ENCODE data around the gene MFRP.

The MFRP gene

DNA sequence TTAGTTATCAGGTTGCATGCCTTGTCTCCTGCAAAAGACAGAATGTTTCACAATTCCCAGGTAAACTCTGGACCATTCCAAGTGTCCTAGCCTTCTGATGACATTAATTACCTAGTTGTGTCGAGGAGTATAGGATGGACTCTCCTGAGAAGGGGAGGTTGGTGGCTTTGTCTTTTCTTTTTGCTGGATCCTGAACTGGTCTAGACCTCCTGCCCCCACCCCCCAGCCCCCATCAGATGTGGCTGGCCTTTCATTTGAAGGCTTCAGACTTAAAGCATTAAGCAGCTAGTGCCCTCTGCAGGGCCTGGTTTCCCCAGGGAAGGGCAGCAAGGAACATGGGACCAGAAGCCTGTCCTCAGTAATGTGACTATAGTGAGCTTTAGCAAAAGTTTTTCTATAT is 39.3 kb downstream of the MFRP start:
- CTCF ChIA-PET: interaction anchor here (0.7 to 9.4 kb wide), 6 partner anchors 16 to 111 kb away, joined by 3 to 83 read pairs (median 5); no protein-coding TSS in a partner anchor
- peaks cover 32% of the 10 kb centered on the region for H3K4me1 Mint-ChIP-seq
- DNase-seq: no peak
- no peaks in the 10 kb centered on the region for H3K9me3 Mint-ChIP-seq
- H3K27ac Mint-ChIP-seq: peak overlapping the region; percentile 83
- peaks cover 36% of the 10 kb centered on the region for H3K36me3 Mint-ChIP-seq
- peaks cover 6% of the 10 kb centered on the region for H3K27me3 Mint-ChIP-seq
- no peak overlapping the region for H3K4me3 Mint-ChIP-seq

DNA sequence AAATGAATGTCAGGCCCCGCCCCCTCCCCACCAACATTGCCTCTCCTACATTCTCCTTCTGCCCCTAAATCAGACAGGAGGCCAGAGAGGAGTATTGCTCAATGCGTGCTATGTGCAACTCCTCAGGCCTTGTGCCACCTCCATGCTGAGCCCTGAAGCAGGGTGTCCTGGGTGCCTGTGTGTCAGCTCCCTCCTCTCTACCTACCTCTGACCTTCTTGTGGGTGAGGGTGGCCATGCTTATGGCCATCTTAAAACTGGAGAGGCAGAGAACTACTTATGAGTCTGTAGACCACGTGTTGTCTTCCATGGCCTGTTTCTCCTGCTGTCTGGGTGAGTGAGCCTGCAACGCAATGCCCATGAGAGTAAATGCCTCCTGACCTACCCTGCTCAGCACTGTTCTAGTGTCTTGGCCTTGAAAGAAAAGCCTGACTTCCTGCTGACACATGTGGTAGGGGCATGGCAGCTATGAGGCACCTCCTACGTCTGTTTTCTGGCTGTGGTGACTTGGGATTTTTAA is 40.1 kb downstream of the MFRP start:
- H3K27ac Mint-ChIP-seq: peak overlapping the region; percentile 83
- CTCF ChIA-PET: interaction anchor here (1.3 to 9.4 kb wide), 5 partner anchors 17 to 110 kb away, joined by 4 to 83 read pairs (median 5); no protein-coding TSS in a partner anchor
- DNase-seq: peak; percentile 46
- H3K4me3 Mint-ChIP-seq: no peak overlapping the region
- H3K36me3 Mint-ChIP-seq: peaks cover 41% of the 10 kb centered on the region
- H3K4me1 Mint-ChIP-seq: peaks cover 32% of the 10 kb centered on the region
- peaks cover 6% of the 10 kb centered on the region for H3K27me3 Mint-ChIP-seq
- H3K9me3 Mint-ChIP-seq: no peaks in the 10 kb centered on the region

DNA sequence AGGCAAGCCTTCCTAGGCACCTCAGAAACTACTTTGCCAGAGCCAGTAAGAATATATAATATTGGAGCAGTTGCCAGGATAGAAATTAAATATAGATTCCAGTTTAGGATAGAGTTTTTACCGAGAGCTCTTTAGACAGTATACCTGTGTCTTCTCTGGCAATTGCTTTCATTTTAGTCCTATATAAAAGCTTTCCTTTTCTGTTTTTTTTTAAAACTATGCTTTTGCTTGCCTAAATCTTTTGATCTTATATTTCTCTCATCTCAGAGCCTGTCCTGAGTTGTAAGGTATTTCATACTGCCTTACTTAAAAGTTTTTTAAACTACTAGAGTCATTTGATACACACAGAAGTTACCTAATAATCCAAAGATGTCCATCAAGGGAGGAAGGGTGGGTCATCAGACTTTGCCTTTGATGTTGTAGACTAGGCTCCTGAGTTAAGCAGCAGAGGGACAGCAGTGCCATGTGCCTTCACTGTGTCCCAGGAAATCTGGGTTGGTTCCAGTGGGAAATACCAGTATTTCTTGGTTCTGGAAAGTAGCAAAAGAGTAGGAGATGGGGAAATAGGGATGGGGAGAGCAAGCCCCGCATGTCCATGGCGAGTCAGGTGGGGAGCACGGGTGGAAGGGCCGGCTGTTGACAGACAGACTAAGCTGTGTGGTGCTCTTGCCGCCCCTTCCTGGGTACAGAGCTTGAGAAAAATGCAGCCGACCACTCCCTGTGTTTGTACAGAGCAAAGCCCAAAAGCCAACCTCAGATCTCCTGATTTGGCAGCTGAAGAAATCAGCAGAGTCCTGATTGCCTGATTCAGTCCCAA is 40.7 kb downstream of the MFRP start:
- Mint-ChIP-seq H3K27ac (peak overlapping the region; percentile 83), H3K9me3 (no peaks in the 10 kb centered on the region), H3K27me3 (peaks cover under 1% of the 10 kb centered on the region), H3K4me3 (no peak overlapping the region), H3K36me3 (peaks cover 48% of the 10 kb centered on the region), H3K4me1 (peaks cover 32% of the 10 kb centered on the region)
- no peak for DNase-seq
- CTCF ChIA-PET: interaction anchor here (1.3 to 9.4 kb wide), 3 partner anchors 17 to 50 kb away, joined by 5 to 83 read pairs (median 5); no protein-coding TSS in a partner anchor

DNA sequence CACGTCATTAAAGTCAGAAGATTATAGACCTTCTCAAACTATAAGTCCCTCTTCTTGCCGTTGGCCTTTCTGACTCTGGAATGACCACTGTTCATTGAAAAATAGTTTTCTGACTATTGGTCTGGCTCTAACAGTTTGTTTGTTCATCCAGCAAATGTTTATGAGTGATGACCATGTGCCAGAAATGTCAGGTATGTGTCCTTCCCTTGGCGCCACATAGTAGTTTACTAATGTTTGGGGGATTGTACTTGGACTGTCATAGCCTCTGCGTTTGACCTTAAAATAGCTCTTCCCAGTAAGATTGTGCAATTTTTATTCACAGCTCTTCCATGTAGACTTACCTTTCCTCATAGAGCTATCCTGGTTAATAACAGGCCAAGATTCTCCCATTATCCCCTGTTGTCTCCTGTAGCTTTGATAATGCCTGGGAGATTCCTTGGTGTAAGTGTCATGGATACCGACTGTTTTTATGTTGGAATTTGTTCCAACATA is 43.2 kb downstream of the MFRP start:
- Mint-ChIP-seq H3K27me3 (no peaks in the 10 kb centered on the region), H3K36me3 (peaks cover 66% of the 10 kb centered on the region), H3K4me3 (no peak overlapping the region), H3K4me1 (peaks cover 32% of the 10 kb centered on the region), H3K27ac (no peak overlapping the region), H3K9me3 (no peaks in the 10 kb centered on the region)
- DNase-seq: no peak
- CTCF ChIA-PET: interaction anchor here (0.7 to 0.8 kb wide), 2 partner anchors 20 to 98 kb away, joined by 3 read pairs; no protein-coding TSS in a partner anchor

DNA sequence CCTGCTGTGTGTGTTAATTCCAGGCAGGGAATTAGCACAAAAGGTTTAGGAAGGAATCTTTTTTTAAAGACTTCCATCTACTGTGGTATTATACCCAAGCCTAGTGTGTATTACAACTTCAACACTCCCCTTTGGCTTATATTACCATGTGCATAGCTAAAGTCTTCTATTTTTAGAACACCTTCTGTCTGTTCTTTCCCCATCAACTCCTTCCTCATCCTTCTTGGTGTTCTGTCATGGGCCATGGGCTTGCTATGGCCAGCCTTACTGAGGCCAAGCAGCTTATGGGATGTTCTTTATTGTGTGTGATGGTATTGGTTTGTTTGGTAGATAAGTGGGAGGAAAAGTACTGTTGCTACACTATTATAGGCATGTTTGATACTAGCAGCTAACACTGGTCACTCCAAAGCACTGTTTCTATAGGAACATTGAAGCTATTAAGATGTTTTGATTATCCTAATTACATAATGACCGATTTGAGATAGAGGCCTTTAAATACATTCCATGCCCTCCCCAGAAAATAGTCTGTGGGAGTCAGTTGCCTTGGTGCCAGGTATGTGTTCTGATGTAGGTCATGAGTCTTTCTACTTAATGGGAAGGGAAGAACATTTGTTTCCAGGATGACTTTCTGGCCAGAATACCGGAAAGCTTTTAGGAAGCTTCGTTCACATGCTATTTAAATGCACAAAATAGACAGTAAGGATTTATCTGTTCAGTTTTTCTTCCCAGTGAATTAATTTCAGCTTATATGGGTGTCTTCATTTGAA is 46.1 kb downstream of the MFRP start:
- CTCF ChIA-PET: interaction anchor here (1.6 to 2.2 kb wide), 2 partner anchors 22 to 24 kb away, joined by 4 to 10 read pairs; no protein-coding TSS in a partner anchor

DNA sequence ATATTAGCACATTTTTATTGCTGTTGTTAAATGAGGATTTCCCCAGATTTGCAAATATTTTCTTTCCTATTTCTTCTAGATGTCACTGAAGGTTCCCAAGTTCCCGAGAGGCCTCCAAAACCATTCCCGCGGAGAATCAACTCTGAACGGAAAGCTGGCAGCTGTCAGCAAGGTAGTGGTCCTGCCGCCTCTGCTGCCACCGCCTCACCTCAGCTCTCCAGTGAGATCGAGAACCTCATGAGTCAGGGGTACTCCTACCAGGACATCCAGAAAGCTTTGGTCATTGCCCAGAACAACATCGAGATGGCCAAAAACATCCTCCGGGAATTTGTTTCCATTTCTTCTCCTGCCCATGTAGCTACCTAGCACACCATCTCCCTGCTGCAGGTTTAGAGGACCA is 47.1 kb downstream of the MFRP start:
- peaks cover 62% of the 10 kb centered on the region for H3K36me3 Mint-ChIP-seq
- CTCF ChIA-PET: interaction anchor here (1.1 to 2.2 kb wide), 3 partner anchors 20 to 25 kb away, joined by 4 to 10 read pairs (median 4); no protein-coding TSS in a partner anchor
- no peaks in the 10 kb centered on the region for H3K9me3 Mint-ChIP-seq
- no peak overlapping the region for H3K4me3 Mint-ChIP-seq
- H3K4me1 Mint-ChIP-seq: peaks cover 4% of the 10 kb centered on the region
- H3K27ac Mint-ChIP-seq: no peak overlapping the region
- no peaks in the 10 kb centered on the region for H3K27me3 Mint-ChIP-seq
- no peak for DNase-seq

More for the DNA sequence above, 46.1 kb downstream of the MFRP start:
- Mint-ChIP-seq H3K4me3 (no peak overlapping the region), H3K36me3 (peaks cover 70% of the 10 kb centered on the region), H3K9me3 (no peaks in the 10 kb centered on the region), H3K27me3 (no peaks in the 10 kb centered on the region), H3K4me1 (peaks cover 12% of the 10 kb centered on the region), H3K27ac (no peak overlapping the region)
- DNase-seq: no peak

DNA sequence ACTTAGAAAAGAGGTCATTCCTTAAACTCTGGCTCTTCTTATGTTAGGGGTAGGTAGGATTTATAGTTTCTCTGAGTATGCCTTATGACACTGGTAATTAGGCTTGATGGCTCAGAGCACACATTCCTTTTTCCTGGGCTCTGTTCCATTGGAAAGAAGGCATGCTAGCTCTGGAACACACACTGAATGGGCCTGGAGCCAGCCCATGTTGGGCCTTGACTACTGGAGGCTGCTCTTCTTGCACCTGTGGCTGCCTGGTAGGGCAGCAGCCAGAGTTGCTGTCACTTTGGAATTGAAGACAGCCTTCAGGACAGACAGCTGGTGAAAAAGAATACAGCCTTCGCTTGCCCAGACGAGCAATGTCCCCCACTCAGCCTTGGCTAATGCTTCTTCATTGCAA is 47.8 kb downstream of the MFRP start:
- Mint-ChIP-seq H3K27ac (no peak overlapping the region), H3K36me3 (peaks cover 61% of the 10 kb centered on the region), H3K4me1 (no peaks in the 10 kb centered on the region), H3K9me3 (no peaks in the 10 kb centered on the region), H3K27me3 (no peaks in the 10 kb centered on the region), H3K4me3 (no peak overlapping the region)
- no peak for DNase-seq
- CTCF ChIA-PET: no interaction called here

DNA sequence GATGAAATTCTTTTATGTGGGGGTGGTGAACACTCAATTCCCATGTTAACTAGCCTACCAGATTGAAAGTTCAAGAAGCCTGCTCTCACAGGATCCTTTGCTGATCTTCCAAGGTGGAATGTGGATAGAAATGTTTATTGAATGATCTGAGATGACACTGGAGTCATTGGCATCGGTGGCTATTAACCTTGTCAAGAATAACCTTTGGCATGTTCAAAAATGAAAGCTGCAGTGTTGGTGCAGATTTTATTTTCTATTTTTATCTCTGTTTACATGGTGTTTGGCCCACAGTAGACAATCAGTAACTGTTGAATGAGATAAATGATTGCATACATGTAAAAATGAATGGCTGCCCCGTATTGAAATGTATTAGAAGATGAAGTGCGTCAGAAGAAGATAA is 48.6 kb downstream of the MFRP start:
- Mint-ChIP-seq H3K4me3 (no peak overlapping the region), H3K9me3 (no peaks in the 10 kb centered on the region), H3K36me3 (peaks cover 56% of the 10 kb centered on the region), H3K27me3 (no peaks in the 10 kb centered on the region), H3K27ac (no peak overlapping the region), H3K4me1 (no peaks in the 10 kb centered on the region)
- CTCF ChIA-PET: interaction anchor here (1.2 to 1.6 kb wide), 2 partner anchors 13 to 23 kb away, joined by 5 read pairs; no protein-coding TSS in a partner anchor
- DNase-seq: no peak

DNA sequence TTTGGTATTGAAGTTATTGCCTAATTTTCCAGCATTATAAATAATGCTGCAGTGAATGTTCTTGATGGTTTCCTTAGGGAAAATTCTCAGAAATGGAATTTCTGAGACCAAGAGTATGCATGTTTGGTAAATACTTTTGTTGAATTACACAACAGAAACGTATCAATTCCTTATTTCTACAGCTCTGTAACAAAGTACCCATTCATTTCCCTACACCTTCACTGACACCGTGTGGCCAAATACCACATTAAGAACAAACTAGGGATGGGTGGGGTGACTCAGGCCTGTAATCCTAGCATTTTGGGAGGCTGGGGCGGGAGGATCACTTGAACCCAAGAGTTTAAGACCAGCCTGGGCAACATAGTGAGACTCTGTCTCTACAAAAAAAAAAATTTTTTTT is 51.3 kb downstream of the MFRP start:
- H3K9me3 Mint-ChIP-seq: peaks cover 3% of the 10 kb centered on the region
- H3K27me3 Mint-ChIP-seq: no peaks in the 10 kb centered on the region
- peaks cover 46% of the 10 kb centered on the region for H3K36me3 Mint-ChIP-seq
- no peak overlapping the region for H3K4me3 Mint-ChIP-seq
- H3K4me1 Mint-ChIP-seq: no peaks in the 10 kb centered on the region
- DNase-seq: no peak
- no peak overlapping the region for H3K27ac Mint-ChIP-seq
- CTCF ChIA-PET: interaction anchor here (0.8 kb wide), 1 partner anchor 89 kb away, joined by 3 read pairs; no protein-coding TSS in a partner anchor

DNA sequence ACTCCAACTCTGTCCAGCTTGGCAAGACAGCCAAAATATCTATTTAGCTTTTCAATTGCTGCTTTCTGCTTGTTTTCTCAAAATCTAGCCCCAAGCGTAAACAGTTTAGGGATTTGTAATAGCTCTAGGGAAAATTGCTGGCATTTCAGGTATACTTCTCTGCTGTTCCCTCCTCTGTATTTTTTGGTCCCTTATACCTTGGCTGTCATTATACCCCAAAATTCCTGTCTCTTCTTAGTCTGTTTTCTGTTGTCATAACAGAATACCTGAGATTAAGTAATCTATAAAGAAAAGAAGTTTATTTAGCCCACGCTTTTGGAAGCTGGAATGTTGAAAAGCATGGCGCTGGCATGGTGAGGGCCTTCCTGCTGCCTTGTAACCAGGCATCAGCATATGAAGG is 53.0 kb downstream of the MFRP start:
- CTCF ChIA-PET: interaction anchor here (1.1 kb wide), 1 partner anchor 9 kb away, joined by 4 read pairs; no protein-coding TSS in a partner anchor
- Mint-ChIP-seq H3K27ac (no peak overlapping the region), H3K36me3 (peaks cover 36% of the 10 kb centered on the region), H3K27me3 (no peaks in the 10 kb centered on the region), H3K4me3 (no peak overlapping the region), H3K4me1 (no peaks in the 10 kb centered on the region), H3K9me3 (peaks cover 3% of the 10 kb centered on the region)
- DNase-seq: no peak

DNA sequence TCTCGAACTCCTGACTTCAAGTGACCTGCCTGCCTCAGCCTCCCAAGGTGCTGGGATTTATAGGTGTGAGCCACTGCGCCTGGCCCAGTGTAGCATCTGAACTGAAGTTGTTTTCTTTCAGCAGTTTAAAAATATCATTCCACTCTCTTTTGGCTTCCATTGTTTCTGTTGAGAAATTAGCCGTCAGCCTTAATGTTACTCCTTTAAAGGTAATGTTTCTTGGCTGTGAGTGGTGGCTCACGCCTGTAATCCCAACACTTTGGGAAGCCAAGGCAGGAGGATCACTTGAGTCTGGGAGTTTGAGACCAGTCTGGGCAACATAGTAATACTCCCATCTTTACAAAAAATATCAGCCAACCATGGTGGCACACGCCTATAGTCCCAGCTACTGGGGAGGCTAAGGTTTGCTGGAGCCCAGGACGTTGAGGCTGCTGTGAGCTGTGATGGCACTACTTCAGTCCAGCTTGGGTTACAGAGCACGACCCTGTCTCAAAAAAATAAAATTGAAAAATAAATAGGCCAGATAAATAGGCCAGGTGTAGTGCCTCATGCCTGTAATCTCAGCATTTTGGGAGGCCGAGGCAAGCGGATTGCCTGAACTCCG is 55.5 kb downstream of the MFRP start:
- no peak overlapping the region for H3K27ac Mint-ChIP-seq
- CTCF ChIA-PET: interaction anchor here (0.7 to 1.4 kb wide), 4 partner anchors 9 to 94 kb away, joined by 3 to 4 read pairs (median 3); no protein-coding TSS in a partner anchor
- peaks cover 3% of the 10 kb centered on the region for H3K9me3 Mint-ChIP-seq
- peaks cover 44% of the 10 kb centered on the region for H3K36me3 Mint-ChIP-seq
- H3K27me3 Mint-ChIP-seq: no peaks in the 10 kb centered on the region
- H3K4me1 Mint-ChIP-seq: no peaks in the 10 kb centered on the region
- DNase-seq: no peak
- H3K4me3 Mint-ChIP-seq: no peak overlapping the region

Data from activated naive CD4-positive, alpha-beta T cell treated with anti-CD3 and anti-CD28 coated beads, Interleukin-2, amount 10 ng/mL, durations not matched to agents 7 days and 5 days (primary cell).